HG02588 (cell line): Measurements from ENCODE around the gene PKD1.
"Not testable (repeated sequence)": the region's sequence is repeated elsewhere in the genome, so short reads cannot be mapped to it uniquely, and the experiment has no call there.

Experiments
- ATAC-seq: cut with Tn5 transposase; IDR thresholded peaks from one replicate; pipeline ENCODE4 v1.9.1; 2021; ENCODE audit warnings: mild to moderate bottlenecking, moderate library complexity; ENCODE audit not compliant: unreplicated experiment

PKD1 gene

DNA sequence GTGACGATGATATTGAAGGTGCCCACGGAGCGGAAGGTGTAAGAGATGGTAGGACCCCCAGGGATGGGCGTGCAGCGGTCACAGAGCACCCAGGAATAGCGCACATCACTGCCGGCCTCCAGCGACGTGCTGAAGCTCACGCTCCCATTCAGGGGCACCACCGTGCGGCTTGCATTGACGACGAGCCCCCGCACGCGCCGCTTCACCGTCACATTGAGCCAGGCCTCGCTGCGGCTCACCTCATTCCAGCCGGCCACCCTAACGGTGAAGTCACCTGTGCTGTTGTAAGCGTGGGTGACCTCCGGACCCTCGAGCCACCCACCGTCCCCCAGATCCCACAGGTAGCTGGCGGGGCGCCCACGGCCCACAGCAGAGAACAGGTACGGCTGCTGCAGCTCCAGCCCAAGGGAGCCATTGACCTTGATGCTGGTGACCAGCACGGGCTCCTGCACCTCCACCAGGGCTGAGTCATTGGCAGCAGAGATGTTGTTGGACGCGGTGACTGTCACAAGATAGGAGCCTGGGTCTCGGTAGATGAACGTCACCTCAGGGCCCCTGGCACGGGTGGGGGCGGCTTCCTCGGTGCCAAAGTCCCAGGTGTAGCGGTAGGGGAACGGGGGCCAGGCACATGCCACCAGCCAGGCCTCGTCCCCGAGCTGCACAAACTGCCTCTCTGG, 25.2 kb downstream of the PKD1 start:
- ATAC-seq: not testable (repeated sequence)

DNA sequence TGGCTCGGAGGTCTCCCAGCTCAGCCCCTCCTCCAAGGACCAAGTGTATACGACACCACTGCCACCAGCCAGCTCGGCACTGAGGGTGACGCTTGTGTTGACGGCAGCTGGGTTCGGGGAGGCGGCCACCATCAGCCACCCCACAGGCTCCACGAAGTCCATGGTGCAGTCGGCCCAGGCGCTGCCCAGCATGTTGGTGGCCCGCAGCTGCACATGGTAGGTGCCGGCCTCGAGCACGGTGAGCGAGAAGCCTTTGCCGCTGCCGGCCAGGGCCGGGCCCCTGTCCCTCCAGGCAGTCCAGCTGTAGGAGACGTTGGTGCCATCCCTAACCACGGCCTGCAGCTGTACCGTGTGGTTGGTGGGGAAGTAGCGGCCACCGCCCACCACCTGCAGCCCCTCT, 25.8 kb downstream of the PKD1 start:
- not testable (repeated sequence) for ATAC-seq

DNA sequence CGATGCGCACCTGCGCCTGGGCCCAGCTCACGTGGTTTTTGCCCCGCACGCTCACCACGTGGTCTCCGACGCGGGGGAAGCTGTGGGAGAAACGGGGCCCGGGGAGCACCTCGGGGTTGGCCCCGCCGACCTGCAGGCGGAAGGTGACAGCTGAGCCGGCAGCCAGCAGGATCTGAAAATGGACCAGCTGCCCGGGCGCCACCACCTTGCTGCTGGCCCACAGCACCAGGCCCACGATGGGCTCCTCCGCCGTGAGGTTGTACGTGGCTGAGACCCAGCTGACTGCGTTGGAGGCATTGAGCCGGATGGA, 26.5 kb downstream of the PKD1 start:
- not testable (repeated sequence) for ATAC-seq

DNA sequence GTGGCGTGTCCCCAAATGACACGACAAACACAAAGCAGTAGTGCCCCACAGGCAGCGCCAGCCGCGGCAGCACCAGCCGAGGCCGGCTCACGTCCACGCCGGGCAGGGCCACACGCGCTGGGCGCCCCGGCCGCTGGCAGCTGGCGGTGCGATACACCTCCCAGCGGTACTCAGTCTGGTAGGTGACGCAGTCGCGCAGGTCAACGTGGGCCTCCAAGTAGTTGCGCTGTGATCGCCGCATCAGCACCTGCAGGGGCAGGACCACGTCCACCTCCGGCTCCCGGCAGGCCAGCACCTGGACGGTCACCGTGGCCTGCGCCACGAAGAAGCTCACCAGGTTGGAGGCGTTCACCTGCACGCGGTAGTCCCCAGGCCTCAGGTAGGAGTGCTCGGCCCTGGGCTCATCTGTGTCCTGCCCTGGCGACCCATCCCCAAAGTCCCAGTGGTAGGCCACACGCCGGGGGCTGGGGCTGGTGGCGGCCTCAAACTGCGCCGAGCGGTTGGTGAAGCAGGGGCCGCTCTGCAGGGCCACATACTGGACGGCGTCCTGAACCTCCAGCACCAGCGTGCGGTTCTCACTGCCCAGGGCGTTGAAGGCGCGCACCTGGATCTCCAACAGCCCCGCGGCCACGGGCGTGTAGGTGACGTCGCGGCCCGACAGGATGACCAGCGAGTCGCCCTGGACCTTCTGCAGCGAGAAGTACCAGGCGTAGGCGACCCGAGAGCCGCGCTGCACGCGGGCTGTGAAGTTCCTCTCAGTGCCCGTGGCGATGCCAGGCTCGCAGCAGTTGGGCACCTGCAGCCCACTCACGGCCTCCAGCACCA, 27.0 kb downstream of the PKD1 start:
- ATAC-seq: not testable (repeated sequence)

DNA sequence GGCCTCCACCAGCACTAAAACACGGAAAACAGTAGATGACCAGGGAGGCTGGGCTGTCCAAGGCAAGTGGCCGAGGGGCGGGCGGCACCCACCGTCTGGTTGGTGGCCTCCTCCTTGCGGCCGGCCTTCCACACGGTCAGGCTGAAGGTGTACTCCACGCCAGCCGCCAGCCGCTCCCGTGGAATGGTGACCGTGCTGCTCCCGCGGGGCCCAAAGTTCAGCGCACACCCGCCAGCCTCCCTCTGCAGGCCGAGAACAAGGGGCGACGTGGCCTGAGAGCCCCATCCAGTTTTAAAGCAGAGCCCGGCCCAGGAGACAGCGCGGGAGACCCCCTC, 27.9 kb downstream of the PKD1 start:
- not testable (repeated sequence) for ATAC-seq

DNA sequence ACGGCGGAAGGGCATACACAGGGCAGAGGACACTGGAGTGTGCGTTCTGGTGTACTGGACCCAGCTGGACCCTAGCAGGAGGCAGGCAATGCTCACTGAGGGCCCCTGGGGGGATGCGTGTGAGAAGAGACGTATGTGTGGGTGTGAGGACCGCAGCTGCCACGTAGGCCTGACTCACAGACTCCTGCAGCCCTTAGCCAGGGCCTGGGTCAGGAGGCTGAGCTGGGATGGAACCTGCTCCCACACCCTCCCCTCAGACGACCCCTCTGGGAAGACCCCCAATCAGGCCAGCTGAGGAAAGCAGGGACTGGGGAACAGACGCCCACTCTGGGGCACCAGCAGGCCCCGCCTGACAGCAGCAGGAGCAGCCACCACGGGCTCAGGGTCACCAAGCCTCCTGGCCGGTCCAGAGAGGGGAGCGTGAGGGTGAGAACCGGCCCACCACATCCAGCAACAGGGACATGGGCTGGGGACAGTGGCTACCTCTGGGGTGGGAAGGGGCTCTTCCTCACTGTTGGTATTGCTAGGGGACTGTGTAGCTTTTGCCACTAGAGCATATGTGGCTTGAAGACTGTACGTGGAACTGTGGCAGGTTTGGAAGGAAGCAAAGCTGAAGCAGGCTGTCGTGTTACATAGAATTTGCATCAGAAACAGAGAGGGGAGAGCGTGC, 28.4 kb downstream of the PKD1 start:
- ATAC-seq: not testable (repeated sequence)

DNA sequence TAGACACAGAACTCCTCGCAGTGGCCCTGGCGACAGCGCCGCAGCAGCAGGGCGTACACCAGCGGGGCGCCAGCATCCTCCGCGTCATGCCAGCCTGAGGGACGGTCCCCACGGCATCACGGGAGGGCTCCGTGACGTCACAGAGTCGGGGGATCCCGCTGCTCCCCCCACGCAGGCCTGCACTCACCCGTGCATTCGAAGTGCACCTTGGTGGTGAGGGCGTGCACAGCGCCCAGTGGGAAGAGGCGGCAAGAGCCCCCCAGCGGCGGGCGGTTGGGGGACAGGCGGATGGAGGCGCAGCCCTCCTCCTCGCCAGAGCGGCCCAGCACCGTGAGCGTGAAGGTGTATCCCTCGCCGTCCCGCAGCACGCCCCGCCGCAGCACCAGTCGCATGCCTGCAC, 29.5 kb downstream of the PKD1 start:
- not testable (repeated sequence) for ATAC-seq

DNA sequence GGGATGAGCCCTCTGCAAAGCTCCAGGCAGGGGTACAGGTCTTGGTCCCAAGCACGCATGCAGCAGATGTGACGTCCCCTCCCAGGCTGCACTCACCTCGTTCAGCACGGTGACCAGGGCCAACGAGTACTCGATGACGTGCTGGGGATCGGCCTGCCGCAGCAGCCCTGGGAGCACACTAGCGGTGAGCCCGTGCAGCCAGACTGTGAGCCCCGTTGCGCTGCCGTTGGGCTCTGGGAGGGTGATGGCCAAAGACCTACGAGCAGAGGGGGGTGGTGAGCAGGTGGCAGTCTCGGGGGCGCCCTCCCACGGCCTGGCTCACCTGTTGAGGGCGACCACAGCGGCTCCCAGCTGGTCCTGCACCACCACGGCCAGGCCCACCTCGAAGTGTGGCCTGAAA, 29.9 kb downstream of the PKD1 start:
- ATAC-seq: not testable (repeated sequence)

DNA sequence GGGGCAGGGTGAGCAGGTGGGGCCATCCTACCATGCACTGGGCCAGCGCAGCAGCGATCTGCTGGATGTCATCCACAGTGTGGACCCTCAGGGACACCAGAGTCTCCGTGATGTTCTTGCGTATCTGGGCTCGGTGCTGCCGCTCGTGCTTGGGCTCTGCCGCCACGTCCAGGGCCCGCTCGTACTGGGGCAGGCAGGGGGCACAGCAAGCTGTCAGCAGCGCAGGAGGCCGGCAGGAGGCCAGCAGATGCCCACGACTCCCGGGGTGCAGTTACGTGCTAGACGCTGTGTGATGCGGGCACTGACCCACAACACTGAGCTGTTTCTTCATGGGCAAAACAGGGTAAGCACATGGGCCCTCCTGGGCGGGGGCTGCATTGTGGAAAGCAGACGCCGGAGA, 30.4 kb downstream of the PKD1 start:
- ATAC-seq: not testable (repeated sequence)

DNA sequence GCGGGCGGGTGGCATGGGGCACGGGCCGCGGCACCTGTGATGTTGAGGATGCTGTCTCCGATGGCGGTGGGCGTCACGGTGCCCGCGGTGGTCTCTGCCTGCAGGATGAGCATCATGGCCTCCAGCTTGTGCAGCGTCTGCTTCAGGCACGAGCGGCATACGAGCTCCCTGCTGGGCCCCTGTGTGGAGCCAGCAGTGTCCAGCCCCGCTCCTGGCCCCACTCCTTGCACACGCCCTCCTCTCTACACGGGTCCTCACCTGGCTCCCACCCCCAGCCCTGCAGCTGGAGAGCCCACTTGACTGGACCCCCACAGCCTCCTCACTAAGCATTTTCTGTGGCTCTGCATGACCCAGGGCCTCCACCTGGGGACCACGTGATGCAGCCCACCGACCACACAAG, 31.2 kb downstream of the PKD1 start:
- not testable (repeated sequence) for ATAC-seq

DNA sequence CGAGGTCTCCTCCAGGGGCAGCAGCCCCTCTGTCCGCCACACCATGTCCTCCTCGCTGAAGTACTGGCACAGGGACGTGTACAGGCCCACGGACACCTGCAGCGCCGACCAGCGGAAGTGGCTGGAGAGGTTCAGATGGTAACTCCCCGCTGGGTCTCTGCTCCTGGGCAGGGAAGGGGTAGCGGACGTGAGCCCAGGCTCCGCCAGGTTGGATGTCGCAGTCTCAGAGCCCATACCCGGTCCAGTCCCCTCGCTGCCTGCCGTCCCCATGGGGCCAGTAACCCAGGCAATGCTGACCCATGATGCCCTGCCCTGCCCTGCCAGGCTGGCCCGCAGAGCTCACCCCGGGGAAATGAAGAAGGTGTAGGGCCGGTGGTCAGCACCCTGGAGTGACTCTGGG, 33.2 kb downstream of the PKD1 start:
- ATAC-seq: no peak

DNA sequence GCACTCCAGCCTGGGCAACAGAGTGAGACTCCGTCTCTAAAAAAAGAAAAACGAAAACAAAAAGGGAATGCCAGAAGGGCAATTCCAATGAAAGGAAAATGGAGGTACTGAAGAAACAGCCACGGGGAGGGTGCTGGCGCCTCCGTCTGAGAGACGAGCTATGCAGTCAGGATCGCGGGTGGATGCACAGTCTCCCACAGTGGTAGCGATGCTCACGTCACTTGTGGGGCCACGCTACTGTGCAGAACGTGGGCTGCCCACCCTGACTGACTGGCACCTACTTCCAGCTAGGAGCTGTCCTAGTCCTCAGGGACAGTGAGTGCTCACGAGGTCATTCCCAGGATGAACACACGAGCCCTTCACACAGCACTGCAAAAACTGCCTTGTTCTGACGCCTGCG, 34.1 kb downstream of the PKD1 start:
- not testable (repeated sequence) for ATAC-seq

DNA sequence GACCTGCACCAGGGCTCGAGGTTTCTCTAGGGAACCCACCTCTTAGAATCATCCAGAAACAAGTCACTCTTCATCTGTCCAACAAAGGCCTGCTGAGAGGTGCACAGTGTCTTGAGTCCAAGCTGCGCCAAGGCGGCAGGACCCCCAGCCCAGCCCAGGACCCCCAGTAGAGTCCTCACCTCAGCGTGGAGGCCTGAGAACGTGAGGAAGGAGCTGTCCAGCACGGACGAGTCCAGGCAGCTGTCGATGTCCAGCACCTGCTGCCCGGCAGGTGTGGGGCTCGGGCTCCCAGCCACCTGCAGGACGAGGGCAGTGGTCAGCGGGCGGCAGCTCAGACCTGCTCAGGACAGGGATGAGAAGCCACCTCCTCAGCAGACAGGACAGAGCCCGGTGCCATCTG, 38.0 kb downstream of the PKD1 start:
- ATAC-seq: not testable (repeated sequence)

DNA sequence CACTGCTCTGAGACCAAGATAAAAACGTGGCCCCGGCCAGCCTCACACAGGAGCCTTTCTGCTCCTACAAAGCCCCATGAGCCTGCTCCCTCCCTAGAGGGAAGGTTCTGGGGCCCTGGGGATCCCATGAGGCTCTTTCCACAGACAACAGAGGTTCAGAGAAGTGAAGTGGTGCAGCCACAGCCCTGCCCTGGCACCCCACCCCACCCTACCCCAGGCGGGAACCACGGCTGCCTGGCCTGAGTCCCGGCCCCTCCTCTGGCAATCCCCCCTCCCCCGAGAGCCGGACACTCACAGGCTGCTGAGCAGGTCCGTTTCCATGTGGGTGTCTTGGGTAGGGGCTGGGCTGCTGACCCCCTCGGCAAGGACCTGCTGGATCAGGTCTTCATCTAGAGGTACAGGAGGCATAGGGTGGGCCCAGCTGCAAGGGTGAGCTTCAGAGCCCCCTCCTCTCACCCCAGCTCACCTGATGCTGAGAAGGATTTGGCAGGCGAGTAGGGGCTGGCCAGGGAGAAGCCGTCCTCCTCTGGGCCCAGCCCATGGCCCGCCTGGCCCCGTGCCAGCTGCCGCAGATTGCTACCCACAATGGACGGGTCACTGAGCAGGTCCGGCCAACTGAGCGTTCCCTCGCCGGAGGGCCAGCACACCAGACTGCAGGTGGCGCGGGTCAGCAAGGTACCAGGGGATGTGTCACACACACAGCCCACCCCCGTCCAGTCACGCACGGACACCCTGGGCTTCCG, 38.7 kb downstream of the PKD1 start:
- ATAC-seq: no peak

DNA sequence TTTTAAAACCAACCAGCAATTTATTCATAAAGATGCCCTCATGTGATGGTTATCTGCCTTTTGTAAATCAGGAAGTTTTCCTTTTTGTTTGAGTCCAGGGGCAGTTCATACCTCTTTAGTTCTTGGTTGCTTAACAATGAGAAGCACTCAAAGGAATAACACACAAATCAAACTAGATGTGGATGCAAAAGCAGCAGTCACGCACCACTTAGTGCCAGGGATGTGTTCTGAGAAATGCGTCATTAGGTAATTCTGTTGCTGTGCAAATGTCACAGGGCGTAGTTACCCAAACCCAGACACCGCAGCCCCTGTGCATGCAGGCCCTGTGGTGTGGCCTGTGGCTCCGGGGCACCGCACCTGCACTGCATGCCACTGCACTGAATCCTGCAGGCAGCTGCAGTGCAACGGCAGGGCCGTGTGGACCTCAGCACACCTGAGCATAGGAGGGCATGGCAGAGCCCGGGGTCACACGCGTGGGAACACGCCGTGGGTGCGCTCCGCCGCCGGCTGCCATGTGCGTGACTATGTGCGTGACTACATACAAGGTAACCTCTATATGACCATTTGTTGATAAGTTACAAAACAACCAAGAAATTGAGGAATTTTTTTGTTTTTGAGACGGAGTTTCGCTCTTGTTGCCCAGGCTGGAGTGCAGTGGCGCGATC, 39.6 kb downstream of the PKD1 start:
- no peak for ATAC-seq

DNA sequence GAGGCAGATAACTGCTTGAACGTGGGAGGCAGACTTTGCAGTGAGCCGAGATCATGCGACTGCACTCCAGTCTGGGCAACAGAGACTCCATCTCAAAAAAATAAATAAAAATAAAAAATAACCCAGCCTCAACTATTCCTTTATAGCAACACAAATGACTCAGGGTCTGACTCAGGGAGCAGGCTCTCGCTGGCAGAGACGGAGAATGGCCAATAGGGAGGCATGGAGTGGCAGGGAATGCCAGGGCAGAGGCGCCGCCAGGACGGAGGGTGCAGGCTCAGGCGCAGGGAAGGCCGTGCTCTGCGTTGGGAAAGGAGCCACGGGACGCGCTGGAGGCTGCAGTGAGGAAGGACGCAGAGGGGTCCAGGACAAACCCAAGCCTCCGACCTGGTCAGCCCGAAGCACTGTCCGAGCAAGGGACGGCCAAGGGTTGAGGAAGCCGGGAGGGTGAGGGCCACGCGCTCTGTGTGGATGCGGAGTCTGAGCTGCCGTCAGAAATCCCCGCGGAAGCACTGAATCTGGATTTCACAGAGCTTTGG, 40.3 kb downstream of the PKD1 start:
- no peak for ATAC-seq

DNA sequence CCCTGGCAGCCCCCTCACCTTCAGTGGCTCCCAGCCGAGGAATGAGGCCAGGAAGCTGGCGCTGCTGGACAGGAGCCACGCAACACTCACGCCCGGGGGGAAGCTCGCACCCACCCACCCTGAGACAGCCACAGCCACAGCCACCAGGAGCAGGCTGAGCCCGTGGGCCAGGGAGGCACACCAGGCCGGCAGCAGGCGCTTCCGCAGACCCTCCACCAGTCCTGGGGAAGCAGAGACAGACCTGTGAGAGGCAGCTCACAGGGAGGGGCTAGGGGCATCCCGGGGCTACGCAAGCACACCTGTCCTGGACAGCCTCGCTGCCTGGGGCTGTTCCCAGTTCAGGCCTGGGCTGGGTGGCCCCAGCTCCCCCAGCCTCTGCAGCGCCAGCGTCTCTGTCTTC, 41.9 kb downstream of the PKD1 start:
- no peak for ATAC-seq

DNA sequence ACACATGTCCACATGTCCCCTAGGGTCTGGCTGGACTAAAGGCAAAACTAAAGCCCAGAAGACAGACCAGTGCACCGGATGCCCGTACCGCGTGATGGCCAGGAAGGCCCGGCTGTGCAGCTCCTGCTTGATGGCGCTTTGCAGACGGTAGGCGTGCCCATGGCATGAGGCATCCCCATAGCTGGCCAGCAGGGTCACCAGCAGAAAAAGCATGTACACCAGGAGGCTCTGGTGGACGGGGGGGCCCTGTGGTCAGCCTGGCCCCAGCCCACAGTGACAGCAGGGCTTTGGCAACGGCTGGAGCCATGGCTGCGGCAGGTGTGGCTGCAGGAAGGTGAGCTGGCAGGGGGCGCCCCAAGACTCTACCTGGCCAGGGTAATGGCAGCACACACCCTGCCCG, 42.8 kb downstream of the PKD1 start:
- ATAC-seq: no peak

DNA sequence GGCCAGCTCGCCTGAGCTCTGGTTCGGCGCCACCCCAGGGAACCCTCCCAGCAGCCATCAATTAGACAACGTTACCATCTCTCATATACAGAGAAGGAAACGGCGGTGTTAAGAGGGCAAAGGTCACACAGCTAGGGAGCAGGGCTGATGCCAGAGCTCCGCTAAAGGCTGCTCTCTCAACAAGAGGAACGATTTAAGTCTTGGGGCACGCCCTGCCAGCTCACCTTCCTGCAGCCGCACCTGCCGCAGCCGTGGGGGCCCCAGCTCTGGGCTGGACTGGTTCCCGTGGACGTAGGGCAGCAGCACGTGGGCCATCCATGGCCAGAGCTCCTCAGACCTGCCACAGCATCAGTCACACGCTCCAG, 43.5 kb downstream of the PKD1 start:
- ATAC-seq: no peak

DNA sequence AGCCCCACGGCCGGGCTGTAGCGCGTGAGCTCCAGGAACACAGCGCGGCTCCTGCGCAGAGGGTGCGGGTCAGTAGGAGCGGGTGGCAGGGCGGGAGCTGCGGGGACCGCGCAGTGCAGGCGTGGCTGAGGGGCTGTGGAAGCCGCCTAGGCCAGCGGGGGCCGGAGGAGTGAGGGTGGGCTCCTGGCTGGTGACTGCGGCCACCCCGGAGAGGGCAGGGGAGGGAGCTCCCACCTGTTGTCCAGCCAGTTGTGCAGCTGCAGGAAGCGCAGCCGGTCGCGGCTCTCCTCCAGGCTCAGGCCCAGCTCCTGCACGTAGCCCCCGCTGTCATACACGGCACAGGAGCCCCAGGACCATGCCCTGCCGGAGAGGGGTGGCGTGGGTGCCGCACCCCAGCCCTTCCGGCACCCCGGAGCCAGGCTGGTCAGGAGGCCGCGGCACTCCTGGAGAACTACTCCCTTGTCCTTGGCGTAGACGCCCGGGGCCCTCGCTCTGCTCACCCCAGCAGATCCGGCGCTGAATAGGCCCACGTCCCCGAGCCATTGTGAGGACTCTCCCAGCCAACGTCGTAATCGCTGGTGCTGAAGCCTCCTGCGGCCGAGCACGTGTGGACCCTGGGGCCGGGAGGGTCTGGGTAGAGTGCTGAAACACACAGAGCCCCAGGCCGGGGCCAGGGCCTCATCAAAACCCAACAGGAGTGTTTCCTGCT, 44.0 kb downstream of the PKD1 start:
- no peak for ATAC-seq
